ENCODE data around the gene TMEM190.

GRCh38 chr19:55419103-55419502 is 42.5 kb downstream of the TMEM190 start:
- TF ChIP-seq ZNF449 (CRISPR knock-in tag; IDR thresholded peaks at IDR 0.05) (no peak), RAD51 (IDR thresholded peaks at IDR 0.05; ENCODE audit: borderline replicate concordance, low read depth) (no peak), SMARCC2 (IDR thresholded peaks at IDR 0.05; ENCODE audit: low read depth) (no peak), ADNP (tag; IDR thresholded peaks at IDR 0.05) (no peak)

Measured in K562 (cell line).